ENCODE data around the gene SCAMP1.

DNA sequence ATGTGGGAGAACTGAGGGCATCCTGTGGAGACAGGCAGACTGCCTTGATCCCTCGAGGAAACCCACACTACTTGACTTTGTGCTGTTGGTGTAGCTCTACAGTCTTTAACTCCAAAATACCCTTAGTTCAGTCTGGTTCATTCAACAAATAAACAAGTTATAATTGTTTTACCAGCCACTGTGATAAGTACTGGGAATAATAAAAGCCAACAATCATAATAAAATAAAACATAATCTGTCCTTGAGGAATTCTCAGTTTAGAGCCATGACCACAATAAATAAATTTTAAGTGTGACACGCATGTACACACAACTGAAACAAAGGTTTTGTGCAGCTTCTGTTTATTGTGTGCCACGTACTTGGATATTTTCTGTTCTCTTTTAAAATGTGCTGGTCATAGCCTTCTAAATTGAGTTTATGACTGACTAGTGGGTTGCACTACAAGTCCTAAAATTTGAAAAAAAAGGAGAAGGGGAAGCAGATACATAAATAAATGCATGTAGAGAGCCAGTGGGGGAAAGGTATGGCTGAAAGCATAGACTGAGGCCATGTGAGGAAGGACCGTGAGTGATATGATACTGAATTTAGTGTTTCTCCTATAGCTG, 6.2 kb upstream of the SCAMP1 start:
- TF ChIP-seq, protein P1, sequence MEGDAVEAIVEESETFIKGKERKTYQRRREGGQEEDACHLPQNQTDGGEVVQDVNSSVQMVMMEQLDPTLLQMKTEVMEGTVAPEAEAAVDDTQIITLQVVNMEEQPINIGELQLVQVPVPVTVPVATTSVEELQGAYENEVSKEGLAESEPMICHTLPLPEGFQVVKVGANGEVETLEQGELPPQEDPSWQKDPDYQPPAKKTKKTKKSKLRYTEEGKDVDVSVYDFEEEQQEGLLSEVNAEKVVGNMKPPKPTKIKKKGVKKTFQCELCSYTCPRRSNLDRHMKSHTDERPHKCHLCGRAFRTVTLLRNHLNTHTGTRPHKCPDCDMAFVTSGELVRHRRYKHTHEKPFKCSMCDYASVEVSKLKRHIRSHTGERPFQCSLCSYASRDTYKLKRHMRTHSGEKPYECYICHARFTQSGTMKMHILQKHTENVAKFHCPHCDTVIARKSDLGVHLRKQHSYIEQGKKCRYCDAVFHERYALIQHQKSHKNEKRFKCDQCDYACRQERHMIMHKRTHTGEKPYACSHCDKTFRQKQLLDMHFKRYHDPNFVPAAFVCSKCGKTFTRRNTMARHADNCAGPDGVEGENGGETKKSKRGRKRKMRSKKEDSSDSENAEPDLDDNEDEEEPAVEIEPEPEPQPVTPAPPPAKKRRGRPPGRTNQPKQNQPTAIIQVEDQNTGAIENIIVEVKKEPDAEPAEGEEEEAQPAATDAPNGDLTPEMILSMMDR (tag by site-specific recombination; IDR thresholded peaks at IDR 0.05), result no peak
- TF ChIP-seq, protein P2, sequence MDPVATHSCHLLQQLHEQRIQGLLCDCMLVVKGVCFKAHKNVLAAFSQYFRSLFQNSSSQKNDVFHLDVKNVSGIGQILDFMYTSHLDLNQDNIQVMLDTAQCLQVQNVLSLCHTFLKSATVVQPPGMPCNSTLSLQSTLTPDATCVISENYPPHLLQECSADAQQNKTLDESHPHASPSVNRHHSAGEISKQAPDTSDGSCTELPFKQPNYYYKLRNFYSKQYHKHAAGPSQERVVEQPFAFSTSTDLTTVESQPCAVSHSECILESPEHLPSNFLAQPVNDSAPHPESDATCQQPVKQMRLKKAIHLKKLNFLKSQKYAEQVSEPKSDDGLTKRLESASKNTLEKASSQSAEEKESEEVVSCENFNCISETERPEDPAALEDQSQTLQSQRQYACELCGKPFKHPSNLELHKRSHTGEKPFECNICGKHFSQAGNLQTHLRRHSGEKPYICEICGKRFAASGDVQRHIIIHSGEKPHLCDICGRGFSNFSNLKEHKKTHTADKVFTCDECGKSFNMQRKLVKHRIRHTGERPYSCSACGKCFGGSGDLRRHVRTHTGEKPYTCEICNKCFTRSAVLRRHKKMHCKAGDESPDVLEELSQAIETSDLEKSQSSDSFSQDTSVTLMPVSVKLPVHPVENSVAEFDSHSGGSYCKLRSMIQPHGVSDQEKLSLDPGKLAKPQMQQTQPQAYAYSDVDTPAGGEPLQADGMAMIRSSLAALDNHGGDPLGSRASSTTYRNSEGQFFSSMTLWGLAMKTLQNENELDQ (tag by site-specific recombination; IDR thresholded peaks at IDR 0.05; ENCODE audit: low read depth), result no peak
- TF ChIP-seq KLF10 (tag by site-specific recombination; IDR thresholded peaks at IDR 0.05) (no peak), ZBTB7A (tag by site-specific recombination; IDR thresholded peaks at IDR 0.05; ENCODE audit: low read depth) (no peak), TCF7L2 (IDR thresholded peaks at IDR 0.05; ENCODE audit: borderline replicate concordance, low read depth, low read length) (no peak), ZNF747 (tag by site-specific recombination; IDR thresholded peaks at IDR 0.05) (no peak), ZNF529 (tag by site-specific recombination; IDR thresholded peaks at IDR 0.05; ENCODE audit: insufficient replicate concordance) (no peak), ZNF48 (tag by site-specific recombination; IDR thresholded peaks at IDR 0.05) (no peak), ZNF223 (tag by site-specific recombination; IDR thresholded peaks at IDR 0.05) (no peak), ZNF473 (tag by site-specific recombination; IDR thresholded peaks at IDR 0.05) (no peak), ZNF623 (tag by site-specific recombination; IDR thresholded peaks at IDR 0.05) (no peak), GFI1B (tag by site-specific recombination; IDR thresholded peaks at IDR 0.05) (no peak)
- TF ChIP-seq, protein P3, sequence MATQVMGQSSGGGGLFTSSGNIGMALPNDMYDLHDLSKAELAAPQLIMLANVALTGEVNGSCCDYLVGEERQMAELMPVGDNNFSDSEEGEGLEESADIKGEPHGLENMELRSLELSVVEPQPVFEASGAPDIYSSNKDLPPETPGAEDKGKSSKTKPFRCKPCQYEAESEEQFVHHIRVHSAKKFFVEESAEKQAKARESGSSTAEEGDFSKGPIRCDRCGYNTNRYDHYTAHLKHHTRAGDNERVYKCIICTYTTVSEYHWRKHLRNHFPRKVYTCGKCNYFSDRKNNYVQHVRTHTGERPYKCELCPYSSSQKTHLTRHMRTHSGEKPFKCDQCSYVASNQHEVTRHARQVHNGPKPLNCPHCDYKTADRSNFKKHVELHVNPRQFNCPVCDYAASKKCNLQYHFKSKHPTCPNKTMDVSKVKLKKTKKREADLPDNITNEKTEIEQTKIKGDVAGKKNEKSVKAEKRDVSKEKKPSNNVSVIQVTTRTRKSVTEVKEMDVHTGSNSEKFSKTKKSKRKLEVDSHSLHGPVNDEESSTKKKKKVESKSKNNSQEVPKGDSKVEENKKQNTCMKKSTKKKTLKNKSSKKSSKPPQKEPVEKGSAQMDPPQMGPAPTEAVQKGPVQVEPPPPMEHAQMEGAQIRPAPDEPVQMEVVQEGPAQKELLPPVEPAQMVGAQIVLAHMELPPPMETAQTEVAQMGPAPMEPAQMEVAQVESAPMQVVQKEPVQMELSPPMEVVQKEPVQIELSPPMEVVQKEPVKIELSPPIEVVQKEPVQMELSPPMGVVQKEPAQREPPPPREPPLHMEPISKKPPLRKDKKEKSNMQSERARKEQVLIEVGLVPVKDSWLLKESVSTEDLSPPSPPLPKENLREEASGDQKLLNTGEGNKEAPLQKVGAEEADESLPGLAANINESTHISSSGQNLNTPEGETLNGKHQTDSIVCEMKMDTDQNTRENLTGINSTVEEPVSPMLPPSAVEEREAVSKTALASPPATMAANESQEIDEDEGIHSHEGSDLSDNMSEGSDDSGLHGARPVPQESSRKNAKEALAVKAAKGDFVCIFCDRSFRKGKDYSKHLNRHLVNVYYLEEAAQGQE (tag by site-specific recombination; IDR thresholded peaks at IDR 0.05), result no peak
- TF ChIP-seq, protein P4, sequence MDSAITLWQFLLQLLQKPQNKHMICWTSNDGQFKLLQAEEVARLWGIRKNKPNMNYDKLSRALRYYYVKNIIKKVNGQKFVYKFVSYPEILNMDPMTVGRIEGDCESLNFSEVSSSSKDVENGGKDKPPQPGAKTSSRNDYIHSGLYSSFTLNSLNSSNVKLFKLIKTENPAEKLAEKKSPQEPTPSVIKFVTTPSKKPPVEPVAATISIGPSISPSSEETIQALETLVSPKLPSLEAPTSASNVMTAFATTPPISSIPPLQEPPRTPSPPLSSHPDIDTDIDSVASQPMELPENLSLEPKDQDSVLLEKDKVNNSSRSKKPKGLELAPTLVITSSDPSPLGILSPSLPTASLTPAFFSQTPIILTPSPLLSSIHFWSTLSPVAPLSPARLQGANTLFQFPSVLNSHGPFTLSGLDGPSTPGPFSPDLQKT (IDR thresholded peaks at IDR 0.05; ENCODE audit: borderline replicate concordance, low read depth, low read length), result no peak
